A549 (cell line): ENCODE data around the gene PPP4R2.
"Not testable (repeated sequence)": the region's sequence is repeated elsewhere in the genome, so short reads cannot be mapped to it uniquely, and the experiment has no call there.

Source experiments
- CTCF ChIP-seq: fragments of >200 bp; sonication (Bioruptor Twin); formaldehyde crosslinking; IDR thresholded peaks from 3 replicates; pipeline ENCODE4 v1.5.1; 2016
- REST ChIP-seq: fragments of 200-600 bp; sonication (generic); IDR thresholded peaks from 2 replicates; pipeline ENCODE4 v1.6.1; 2016; ENCODE audit warnings: antibody characterized with exemption, mild to moderate bottlenecking, moderate library complexity
- RNF2 ChIP-seq: fragments of 200-600 bp; sonication (generic); IDR thresholded peaks from 2 replicates; pipeline ENCODE4 v1.6.1; 2016; ENCODE audit warnings: low read depth, mild to moderate bottlenecking, antibody characterized with exemption, moderate library complexity, borderline replicate concordance

- not testable (repeated sequence) for TF ChIP-seq RNF2, CTCF, REST
Observed at GRCh38 chr3:73066243-73066642, 69.6 kb downstream of the PPP4R2 start.
